SIG-M5 treated with dmso at 0.1 percent for 504 hours (cell line): ENCODE data around the gene RNF17.
"Not testable (repeated sequence)": the region's sequence is repeated elsewhere in the genome, so short reads cannot be mapped to it uniquely, and the experiment has no call there.

Source experiments
- DNase-seq: peaks from one replicate; lab custom pipeline; 2025; ENCODE audit not compliant: unreplicated experiment; lab: John Stamatoyannopoulos, UW

Gene RNF17, protein sequence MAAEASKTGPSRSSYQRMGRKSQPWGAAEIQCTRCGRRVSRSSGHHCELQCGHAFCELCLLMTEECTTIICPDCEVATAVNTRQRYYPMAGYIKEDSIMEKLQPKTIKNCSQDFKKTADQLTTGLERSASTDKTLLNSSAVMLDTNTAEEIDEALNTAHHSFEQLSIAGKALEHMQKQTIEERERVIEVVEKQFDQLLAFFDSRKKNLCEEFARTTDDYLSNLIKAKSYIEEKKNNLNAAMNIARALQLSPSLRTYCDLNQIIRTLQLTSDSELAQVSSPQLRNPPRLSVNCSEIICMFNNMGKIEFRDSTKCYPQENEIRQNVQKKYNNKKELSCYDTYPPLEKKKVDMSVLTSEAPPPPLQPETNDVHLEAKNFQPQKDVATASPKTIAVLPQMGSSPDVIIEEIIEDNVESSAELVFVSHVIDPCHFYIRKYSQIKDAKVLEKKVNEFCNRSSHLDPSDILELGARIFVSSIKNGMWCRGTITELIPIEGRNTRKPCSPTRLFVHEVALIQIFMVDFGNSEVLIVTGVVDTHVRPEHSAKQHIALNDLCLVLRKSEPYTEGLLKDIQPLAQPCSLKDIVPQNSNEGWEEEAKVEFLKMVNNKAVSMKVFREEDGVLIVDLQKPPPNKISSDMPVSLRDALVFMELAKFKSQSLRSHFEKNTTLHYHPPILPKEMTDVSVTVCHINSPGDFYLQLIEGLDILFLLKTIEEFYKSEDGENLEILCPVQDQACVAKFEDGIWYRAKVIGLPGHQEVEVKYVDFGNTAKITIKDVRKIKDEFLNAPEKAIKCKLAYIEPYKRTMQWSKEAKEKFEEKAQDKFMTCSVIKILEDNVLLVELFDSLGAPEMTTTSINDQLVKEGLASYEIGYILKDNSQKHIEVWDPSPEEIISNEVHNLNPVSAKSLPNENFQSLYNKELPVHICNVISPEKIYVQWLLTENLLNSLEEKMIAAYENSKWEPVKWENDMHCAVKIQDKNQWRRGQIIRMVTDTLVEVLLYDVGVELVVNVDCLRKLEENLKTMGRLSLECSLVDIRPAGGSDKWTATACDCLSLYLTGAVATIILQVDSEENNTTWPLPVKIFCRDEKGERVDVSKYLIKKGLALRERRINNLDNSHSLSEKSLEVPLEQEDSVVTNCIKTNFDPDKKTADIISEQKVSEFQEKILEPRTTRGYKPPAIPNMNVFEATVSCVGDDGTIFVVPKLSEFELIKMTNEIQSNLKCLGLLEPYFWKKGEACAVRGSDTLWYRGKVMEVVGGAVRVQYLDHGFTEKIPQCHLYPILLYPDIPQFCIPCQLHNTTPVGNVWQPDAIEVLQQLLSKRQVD (N-terminal part only)

DNA sequence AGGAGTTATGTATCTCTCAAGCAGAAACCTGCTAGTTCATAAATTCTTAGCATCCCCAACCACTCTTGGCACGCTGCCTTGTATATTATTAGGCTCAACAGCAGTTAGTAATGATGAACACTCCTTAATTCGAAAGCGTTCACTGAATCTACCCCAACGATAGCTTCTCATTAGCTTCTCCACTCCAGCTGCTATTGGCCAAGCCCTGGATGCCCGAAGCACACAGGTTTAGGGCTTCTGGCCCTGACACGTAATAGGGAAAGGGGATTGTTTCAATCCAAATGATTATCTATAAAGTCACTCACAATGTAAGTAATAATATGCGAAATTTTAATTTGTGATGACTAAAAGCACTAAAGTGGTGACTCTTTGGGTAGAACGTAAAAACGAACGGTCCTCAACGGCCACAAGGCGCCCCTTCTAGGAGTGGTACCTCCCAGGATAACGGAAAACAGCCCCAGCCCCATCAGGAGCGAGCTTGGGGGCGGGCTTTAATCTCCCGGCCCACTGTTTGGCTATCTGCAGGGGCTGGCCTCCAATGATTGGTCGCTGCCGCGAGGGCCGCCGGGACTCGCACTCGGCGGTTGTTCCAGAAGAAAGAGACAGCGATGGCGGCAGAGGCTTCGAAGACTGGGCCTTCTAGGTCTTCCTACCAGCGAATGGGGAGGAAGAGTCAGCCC lies at the start of gene RNF17:
Gene RNF17, plus strand, starts transcription at position 574 of the 680 bp plus-strand sequence. Its CDS starts 35 bp downstream, at position 609.
- DNase-seq: no peak

DNA sequence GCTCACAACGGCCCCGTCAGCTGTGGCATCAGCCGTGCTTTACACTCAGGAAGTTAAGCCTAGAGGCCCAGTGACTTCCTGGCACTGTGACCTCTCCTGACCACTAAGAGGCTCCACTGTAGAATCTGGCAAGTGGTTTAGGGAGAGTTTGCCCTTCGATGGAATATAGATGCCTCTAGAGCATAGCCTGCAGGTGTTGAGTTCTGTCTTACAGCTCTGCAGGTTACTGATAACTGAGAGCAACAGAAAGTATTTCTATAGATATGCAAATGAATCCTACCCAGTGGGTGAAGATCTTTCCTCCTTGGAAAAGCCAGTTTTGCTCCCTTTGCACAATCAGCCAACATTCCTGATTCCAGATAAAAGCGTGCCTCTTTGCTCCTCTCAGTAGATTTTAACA lies 48.0 kb upstream of the RNF17 start:
- no peak for DNase-seq

DNA sequence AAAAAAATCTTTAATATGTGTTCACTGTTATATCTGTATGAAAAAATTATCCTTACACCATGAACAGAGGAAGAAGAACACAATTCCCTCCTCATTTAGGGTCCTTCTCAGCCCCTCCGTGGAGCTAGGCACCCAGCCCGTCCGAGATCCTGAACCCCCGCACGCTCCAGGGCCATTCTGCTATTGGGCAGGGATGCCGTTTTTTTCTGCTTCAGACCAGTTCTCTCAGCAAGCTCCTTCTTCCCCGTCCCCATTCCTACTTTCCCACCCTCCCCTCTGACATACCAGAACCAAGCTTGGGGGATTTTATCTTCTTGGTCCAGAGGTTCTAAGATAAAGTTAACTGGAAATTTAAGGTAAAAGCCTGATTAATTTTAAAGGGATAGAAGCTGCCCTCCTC lies 47.5 kb upstream of the RNF17 start:
- no peak for DNase-seq

DNA sequence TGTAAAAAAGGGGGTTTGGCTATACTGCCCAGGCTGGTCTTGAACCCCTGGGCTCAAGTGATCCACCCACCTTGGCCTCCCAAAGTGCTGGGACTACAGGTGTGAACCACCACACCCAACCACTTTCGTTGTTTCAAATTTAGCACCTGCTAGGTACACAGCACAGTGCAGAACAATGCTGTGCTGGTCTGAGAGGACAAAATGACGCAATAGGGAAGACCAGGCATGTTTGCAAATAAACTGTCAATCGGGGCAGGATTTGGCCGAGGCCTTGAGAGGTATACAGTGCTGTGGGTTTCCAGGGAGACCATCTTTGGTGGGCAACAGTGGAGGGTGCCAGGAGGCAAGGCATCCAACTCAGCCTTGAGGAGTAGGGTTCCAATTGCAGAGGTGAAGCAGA lies 46.8 kb upstream of the RNF17 start:
- DNase-seq: no peak

DNA sequence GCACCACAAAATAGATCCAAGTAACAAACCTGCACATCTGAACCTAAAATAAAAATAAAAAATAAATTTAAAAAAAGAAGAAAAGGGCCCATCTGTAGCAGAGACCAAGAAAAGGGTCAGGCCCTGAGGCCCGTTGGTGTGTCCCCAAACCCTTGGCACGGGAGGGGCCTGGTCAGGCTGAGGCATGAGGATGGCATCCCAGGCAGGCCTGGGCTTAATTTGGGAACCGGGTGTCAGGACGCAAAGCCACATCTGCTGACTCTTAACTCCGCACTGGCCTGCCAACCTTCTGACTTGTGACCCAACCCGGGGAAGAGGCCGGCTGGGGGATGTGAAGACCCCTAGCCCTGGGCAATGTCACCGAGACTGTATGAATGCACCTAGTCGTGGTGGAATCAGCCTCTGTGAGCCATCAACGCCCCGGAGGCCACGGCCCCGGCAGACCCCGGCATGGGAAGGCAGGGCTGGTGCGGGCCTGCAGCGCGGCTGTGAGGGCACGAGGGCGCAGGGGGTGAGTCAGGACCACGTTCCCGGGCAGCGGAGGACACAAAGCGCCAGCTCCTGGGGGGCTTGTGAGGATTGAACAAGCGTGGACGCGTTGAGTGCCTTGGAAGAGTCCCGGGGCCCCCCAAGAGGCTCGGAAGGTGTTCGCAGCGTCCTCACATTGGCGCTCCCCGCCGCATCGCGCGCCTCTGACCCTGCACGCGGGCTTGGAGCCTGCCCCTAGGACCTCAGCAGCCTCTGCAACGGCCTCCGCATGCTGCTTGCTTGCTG lies 45.6 kb upstream of the RNF17 start:
- no peak for DNase-seq

DNA sequence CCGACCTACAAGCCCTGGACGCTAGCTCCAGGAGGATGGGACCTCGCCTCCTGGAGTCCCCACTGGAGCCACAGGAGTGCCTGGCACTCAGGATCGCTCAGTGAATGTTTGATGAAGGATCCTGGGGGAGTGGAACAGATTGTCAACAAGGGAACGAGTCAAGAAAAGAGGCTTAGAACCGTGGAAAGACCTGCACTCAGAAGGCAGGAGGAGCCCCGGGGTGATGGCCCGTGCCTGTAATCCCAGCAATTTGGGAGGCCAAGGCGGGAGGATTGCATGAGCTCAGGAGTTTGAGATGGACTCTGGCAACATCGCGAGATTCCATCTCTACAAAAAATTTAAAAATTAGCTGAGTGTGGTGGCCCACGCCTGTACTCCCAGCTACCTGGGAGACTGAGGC lies 44.8 kb upstream of the RNF17 start:
- DNase-seq: no peak

DNA sequence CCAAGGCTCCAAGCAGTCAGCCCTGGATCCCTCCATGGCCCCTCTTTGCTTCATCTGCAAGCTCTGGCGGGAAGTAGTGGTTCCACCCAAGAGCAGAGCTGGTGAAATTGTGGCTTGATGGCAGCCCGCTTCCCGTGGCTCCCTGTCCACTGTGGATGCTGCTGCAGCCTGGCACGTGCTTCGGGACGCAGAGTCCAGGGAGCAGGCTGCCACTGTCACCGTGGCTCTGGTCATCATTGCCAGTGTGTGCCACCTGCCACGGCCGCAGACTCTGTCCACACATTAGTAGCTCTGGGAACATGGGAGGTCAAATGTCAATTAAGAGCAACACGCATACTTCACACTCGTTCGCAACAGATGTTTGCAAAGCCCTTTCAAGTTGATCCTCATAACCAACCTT lies 40.8 kb upstream of the RNF17 start:
- DNase-seq: no peak

DNA sequence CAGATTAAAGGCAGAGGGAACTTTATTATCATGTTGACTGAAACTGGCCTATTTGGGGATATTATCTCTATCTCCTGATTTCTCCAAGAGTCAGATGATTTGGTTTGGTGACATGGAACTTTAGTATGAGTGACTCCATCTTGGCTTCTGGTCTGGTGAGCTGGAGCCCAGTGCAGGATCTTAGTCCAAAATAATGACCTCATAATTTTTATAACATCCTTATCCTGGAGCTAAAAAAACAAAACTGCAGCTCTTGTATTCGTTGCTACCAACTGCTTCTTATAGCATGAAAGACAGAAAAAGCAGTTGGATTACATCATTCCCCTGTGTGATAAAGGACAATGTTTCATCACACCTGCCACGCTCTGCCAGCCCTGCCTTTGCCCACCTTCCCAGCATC lies 39.3 kb upstream of the RNF17 start:
- DNase-seq: no peak

DNA sequence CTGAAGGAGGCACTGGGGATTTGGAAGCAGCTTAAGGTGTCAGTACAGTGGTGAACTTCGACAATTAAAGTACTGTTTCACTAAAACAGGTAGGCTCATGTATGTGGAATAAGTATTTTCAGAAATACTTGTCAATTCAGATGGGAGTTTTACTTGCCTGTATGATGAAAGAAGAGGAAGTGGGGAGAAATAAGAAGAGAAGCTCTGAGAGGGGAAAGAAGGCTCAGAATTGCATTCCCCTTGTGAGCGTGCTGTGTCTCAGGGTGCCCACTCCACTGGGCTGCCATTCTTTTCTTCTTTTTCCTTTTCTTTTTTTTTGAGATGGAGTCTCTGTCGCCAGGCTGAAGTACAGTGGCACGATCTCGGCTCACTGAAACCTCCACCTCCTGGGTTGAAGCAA lies 38.6 kb upstream of the RNF17 start:
- peak; percentile 29 for DNase-seq

DNA sequence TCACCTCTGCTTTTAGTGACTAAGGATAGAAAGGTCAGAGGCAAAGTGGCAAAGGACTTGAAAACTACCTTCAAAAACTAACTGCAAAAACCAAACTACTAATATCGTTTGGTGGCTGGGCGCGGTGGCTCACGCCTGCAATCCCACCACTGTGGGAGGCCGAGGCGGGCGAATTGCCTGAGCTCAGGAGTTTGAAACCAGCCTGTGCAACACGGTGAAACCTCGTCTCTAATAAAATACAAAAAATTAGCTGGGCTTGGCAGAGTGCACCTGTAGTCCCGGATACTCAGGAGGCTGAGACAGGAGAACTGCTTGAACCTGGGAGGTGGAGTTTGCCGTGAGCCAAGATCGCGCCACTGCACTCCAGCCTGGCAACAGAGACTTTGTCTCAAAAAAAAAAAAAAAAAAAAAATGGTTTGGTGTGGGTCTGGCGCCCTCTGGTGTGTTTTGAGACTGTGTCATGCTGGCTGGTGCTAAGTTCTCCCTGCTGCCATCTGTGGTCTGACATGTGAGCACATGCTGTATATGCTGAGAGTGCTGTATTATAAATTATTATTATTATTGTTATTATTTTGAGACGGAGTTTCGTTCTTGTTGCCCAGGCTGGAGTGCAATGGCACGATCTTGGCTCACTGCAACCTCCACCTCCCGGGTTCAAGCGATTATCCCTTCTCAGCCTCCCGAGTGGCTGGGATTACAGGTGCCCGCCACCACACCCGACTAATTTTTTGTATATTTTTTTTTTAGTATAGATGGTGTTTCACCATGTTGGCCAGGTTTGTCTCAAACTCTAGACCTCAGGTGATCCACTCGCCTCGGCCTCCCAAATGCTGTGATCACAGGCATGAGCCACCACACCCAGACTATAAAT lies 36.0 kb upstream of the RNF17 start:
- DNase-seq: peak; percentile 87

DNA sequence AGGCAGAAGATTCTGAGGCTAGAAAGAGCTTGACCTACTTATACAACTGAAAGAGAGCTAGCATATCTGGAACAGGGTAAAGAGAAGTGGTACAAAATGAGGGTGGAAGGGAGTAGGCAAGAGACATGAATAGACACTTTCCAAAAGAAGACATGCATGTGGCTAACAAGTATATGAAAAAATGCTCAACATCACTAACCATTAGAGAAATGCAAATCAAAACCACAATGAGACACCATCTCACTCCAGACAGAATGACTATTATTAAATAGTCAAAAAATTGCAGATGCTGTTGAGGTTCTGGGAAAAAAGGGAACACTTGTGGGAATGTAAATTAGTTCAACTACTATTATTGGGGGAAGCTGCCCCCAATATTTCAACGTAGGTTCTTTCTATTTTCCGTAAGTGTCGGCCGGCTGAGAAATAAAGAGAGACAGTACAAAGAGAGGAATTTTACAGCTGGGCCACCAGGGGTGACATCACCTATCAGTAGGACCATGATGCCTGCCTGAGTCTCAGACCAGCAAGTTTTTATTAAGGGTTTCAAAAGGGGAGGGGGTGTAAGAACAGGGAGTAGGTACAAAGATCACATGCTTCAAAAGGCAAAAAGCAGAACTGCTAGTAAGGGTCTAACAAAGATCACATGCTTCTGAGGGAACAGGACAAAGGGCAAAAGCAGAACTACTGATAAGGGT lies 32.9 kb upstream of the RNF17 start:
- DNase-seq: not testable (repeated sequence)

DNA sequence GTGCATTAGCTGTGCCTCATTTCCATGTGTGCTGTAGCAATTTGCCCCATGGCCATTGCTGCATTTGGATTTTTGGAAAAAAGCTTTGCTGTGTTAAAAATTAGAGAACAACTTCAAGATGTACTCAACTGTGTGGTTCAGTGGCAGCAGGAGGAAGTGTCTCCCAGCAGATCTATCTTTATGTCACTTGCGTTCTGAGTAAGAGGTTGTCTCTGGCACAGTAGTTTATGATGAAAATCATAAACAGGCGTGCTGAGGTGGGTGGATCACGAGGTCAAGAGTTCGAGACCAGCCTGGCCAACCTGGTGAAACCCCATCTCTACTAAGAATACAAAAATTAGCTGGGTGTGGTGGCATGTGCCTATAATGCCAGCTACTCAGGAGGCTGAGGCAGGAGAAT lies 29.0 kb upstream of the RNF17 start:
- DNase-seq: peak; percentile 19

DNA sequence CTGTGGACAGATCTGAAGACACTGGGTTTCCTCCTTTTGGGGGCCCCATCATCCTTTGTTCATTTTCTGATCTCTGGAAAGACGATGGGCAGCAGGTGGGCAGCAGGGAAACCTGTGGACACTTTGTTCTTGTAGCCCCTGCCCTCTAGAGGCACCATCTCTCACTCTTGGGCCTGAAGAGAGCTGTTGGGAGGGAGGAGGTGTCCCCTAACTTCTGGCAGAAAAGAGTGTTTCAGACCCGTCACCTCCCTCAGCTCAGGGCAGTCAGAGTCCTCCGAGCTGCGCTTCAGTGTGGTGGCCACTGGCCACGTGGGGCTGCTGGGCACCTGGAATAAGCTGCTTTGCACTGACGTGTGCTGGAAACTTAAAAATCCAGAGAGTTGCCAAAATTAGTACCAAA lies 26.9 kb upstream of the RNF17 start:
- no peak for DNase-seq

DNA sequence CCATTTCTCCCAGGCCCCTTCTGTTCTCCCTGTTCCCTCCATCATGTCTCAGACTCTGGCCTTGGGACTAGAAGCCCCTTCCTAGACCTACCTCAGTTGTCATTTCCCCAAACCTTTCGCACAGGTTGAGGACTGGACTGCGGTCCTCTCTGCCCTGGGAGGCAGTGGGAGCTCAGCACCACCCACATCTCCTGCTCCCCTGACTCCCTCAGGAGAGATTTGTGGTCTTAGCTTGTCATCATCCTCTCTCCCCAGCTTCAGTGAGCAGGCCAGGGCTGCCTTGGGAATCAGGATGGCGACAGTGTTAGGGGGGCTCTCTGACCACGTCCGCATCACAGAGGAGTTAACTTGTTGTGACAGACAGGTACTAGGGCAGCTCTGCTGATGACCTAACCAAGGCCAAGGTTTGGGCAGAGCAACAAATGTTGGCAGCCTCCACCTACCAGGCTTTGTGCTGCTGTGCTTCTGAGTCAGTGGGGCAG lies 25.6 kb upstream of the RNF17 start:
- no peak for DNase-seq

DNA sequence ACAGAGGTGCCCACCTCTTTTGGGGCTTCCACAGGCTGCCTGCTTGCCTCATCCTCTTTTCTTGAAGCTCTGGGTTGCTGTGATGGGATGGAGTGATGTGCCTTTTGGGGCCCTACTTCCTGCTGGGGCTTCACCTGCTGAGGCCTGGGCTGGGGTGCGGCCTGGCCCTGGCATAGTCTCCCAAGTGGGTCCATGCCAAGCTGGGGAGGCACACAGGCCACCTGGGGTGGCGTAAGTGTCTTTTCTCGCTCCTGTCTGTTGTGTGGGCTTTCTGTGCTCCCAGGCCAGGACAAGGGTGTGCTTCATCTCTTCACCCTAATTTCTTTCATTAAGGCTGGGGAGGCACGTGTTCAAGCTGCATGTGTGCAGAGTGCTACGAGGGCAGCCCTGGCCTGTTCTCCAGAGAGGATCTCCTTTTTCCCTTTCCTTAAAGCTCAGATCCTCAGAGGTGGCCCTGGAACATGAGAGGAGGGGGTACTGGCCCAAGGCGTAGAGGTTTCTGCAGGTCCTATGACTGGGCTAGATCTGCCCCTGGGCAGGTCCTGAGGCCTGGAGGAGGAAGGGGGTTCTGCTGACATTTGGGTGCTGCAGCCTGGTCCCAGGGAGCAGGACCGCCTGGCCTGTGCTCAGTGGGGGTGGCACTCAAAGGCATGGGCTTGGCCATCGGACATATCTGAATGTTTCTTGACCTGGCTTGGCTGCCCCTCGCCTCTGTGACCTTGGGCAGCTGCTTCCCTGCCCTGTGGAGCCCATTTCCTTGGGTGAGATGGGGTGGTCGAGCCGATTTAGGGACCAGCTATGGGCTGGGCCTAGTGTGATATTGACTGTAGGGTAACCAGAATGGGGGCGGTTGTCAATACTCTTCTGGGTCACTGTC lies 23.7 kb upstream of the RNF17 start:
- DNase-seq: no peak

DNA sequence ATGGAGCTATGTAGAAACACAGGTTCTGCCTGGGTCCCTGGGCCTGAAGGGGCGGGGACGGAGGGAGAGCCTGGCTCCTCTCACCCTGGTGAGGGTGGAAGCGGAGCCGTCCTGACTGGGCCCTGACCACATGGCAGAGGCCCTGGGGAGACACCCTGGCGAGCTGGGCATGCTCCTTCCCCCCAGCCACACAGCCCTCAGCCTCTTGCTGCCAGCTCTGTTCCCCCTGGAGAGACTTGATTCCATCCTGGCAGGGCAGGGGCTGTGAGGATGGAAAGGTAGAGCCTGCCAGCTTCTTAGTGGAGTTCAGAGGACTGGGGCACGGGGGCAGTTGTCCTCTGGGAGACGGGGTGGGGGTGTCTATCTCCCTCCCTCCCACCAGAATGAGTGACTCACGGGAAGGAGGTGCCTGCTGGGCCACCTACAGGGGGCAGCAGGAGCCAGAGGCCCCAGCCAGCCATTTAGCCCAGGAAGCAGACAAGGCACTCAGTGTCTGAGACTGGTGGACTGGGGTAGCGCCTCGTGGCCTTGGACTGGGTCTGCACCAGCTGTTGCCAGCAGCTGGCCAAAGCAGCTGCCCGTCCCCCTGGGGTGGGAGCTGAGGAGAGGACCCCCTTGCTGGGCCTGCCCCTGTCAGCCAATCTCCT lies 22.8 kb upstream of the RNF17 start:
- no peak for DNase-seq

DNA sequence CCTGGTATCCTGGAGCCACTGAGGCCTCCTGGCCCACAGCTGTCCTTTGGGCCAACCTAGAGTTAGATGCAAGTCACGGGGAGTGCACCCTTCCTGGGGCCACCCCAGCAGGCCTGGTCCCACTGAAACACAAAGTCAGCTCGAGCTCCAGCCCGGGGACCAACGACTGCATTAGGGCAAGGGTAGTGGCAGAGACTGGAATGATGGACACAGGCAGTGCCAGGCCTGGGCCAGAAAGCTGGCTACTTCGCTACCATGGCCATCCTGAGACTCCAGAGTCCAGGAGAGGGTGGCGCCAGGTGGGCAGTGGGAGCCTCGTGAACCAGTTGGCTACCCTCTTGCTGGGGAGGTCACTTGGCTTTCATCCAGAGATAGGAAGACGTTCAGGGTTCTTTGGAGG lies 22.2 kb upstream of the RNF17 start:
- no peak for DNase-seq
